ENCODE results near the gene EXOSC10. TPM values are rescaled to one million over a fixed set of nuclear protein-coding genes. Genes with fewer than 3 reads are reported as not detected.
"Not testable (repeated sequence)": the region's sequence is repeated elsewhere in the genome, so short reads cannot be mapped to it uniquely, and the experiment has no call there.

The EXOSC10 gene
- total RNA-seq, 1 donor from 2014 or later, result 89.7 TPM

GRCh38 chr1:11062965-11063401 is 36.7 kb downstream of the EXOSC10 start:
- DNase-seq (ENCODE audit: extremely low read depth, low read depth, low spot score), result no peak

GRCh38 chr1:11061652-11062365 is 37.9 kb downstream of the EXOSC10 start:
- DNase-seq (ENCODE audit: extremely low read depth, low read depth, low spot score), result no peak

GRCh38 chr1:11059968-11060830 is 39.5 kb downstream of the EXOSC10 start, which contains the start of gene SRM:
Gene SRM (minus strand): TSS chr1:11060018. CDS start chr1:11059943, 75 bp downstream.
- DNase-seq (ENCODE audit: extremely low read depth, low read depth, low spot score), result no peak

GRCh38 chr1:11059155-11059967 is 40.3 kb downstream of the EXOSC10 start:
- DNase-seq (ENCODE audit: extremely low read depth, low read depth, low spot score), result no peak

- no peak for DNase-seq (ENCODE audit: extremely low read depth, low read depth, low spot score)
These were observed 41.0 kb downstream of the EXOSC10 start for GRCh38 chr1:11058595-11059154.

GRCh38 chr1:11058026-11058425 is 41.6 kb downstream of the EXOSC10 start:
- no peak for DNase-seq (ENCODE audit: extremely low read depth, low read depth, low spot score)

- DNase-seq (ENCODE audit: extremely low read depth, low read depth, low spot score), result no peak
These were observed 42.2 kb downstream of the EXOSC10 start for GRCh38 chr1:11057477-11057876.

GRCh38 chr1:11056504-11056903 is 43.2 kb downstream of the EXOSC10 start:
- no peak for DNase-seq (ENCODE audit: extremely low read depth, low read depth, low spot score)

- DNase-seq (ENCODE audit: extremely low read depth, low read depth, low spot score), result no peak
These were observed 44.0 kb downstream of the EXOSC10 start for GRCh38 chr1:11055676-11056075.

- no peak for DNase-seq (ENCODE audit: extremely low read depth, low read depth, low spot score)
These were observed 45.0 kb downstream of the EXOSC10 start for GRCh38 chr1:11054666-11055065.

- no peak for DNase-seq (ENCODE audit: extremely low read depth, low read depth, low spot score)
These were observed 45.5 kb downstream of the EXOSC10 start for GRCh38 chr1:11054181-11054580.

GRCh38 chr1:11053758-11054137 is 45.9 kb downstream of the EXOSC10 start:
- no peak for DNase-seq (ENCODE audit: extremely low read depth, low read depth, low spot score)

GRCh38 chr1:11052839-11053757 is 46.6 kb downstream of the EXOSC10 start:
- DNase-seq (ENCODE audit: extremely low read depth, low read depth, low spot score), result no peak

- no peak for DNase-seq (ENCODE audit: extremely low read depth, low read depth, low spot score)
These were observed 47.7 kb downstream of the EXOSC10 start for GRCh38 chr1:11051781-11052511.

- not testable (repeated sequence) for DNase-seq (ENCODE audit: extremely low read depth, low read depth, low spot score)
These were observed 48.5 kb downstream of the EXOSC10 start for GRCh38 chr1:11051121-11051520.

GRCh38 chr1:11046625-11047365 is 52.9 kb downstream of the EXOSC10 start, which contains the start of gene MASP2:
Gene MASP2 (minus strand): TSS chr1:11047239. CDS start chr1:11047207, 32 bp downstream.
- no peak for DNase-seq (ENCODE audit: extremely low read depth, low read depth, low spot score)

- no peak for DNase-seq (ENCODE audit: extremely low read depth, low read depth, low spot score)
These were observed 53.5 kb downstream of the EXOSC10 start for GRCh38 chr1:11046270-11046566.
